Dendritic cell treated with granulocyte-macrophage colony-stimulating factor and Interleukin-4, amounts not matched to agents 40 ng/mL and 50 ng/mL, for 4 days (primary cell): ENCODE measurements around the gene IRF2.
"Not testable (repeated sequence)": the region's sequence is repeated elsewhere in the genome, so short reads cannot be mapped to it uniquely, and the experiment has no call there.

Experiments used
- H3K27ac Mint-ChIP-seq: one replicate; pipeline ENCODE4 v1.8.0; 2022; ENCODE audit warnings: mild to moderate bottlenecking, mixed read lengths
- H3K27me3 Mint-ChIP-seq: one replicate; pipeline ENCODE4 v1.8.0; 2022; ENCODE audit warnings: mild to moderate bottlenecking, mixed read lengths
- H3K36me3 Mint-ChIP-seq: one replicate; pipeline ENCODE4 v1.8.0; 2022; ENCODE audit warnings: low read depth, mixed read lengths
- H3K4me1 Mint-ChIP-seq: one replicate; pipeline ENCODE4 v1.8.0; 2022; ENCODE audit warnings: low read depth, mixed read lengths
- H3K4me3 Mint-ChIP-seq: one replicate; pipeline ENCODE4 v1.8.0; 2022; ENCODE audit warnings: mild to moderate bottlenecking, moderate library complexity, mixed read lengths
- H3K9me3 Mint-ChIP-seq: one replicate; pipeline ENCODE4 v1.8.0; 2022; ENCODE audit warnings: mixed read lengths
- intact Hi-C: fragments of 100-400 bp; cut with micrococcal nuclease; formaldehyde crosslinking; loops from one replicate; pipeline ENCODE4 v1.15.0; 2022

The IRF2 gene

GRCh38 chr4:184384056-184384809, 90.1 kb downstream of the IRF2 start:
- Mint-ChIP-seq H3K36me3 (peaks cover 57% of the 10 kb centered on the region), H3K27me3 (no peaks in the 10 kb centered on the region), H3K27ac (peak overlapping the region; percentile 43), H3K4me1 (peaks cover 53% of the 10 kb centered on the region), H3K9me3 (peaks cover 9% of the 10 kb centered on the region), H3K4me3 (no peak overlapping the region)
- intact Hi-C loops: no loop called here

GRCh38 chr4:184383497-184384055, 90.8 kb downstream of the IRF2 start:
- no peak overlapping the region for H3K4me3 Mint-ChIP-seq
- H3K4me1 Mint-ChIP-seq: peaks cover 53% of the 10 kb centered on the region
- intact Hi-C loops: no loop called here
- no peak overlapping the region for H3K27ac Mint-ChIP-seq
- H3K36me3 Mint-ChIP-seq: peaks cover 51% of the 10 kb centered on the region
- no peaks in the 10 kb centered on the region for H3K27me3 Mint-ChIP-seq
- peaks cover 9% of the 10 kb centered on the region for H3K9me3 Mint-ChIP-seq

- Mint-ChIP-seq H3K4me1 (peaks cover 58% of the 10 kb centered on the region), H3K27ac (no peak overlapping the region), H3K4me3 (no peak overlapping the region), H3K36me3 (peaks cover 38% of the 10 kb centered on the region), H3K9me3 (peaks cover 11% of the 10 kb centered on the region), H3K27me3 (no peaks in the 10 kb centered on the region)
- intact Hi-C loops: no loop called here
Measured at GRCh38 chr4:184382189-184382846, 92.0 kb downstream of the IRF2 start.

- peaks cover 42% of the 10 kb centered on the region for H3K4me1 Mint-ChIP-seq
- no peak overlapping the region for H3K27ac Mint-ChIP-seq
- H3K9me3 Mint-ChIP-seq: peaks cover 27% of the 10 kb centered on the region
- H3K36me3 Mint-ChIP-seq: peaks cover 37% of the 10 kb centered on the region
- intact Hi-C loops: no loop called here
- no peak overlapping the region for H3K4me3 Mint-ChIP-seq
- H3K27me3 Mint-ChIP-seq: no peaks in the 10 kb centered on the region
Measured at GRCh38 chr4:184380707-184381106, 93.6 kb downstream of the IRF2 start.

GRCh38 chr4:184380214-184380613, 94.1 kb downstream of the IRF2 start:
- H3K4me1 Mint-ChIP-seq: peaks cover 37% of the 10 kb centered on the region
- intact Hi-C loops, H3K27ac Mint-ChIP-seq, H3K4me3 Mint-ChIP-seq, H3K27me3 Mint-ChIP-seq: not testable (repeated sequence)
- peaks cover 32% of the 10 kb centered on the region for H3K9me3 Mint-ChIP-seq
- H3K36me3 Mint-ChIP-seq: peaks cover 42% of the 10 kb centered on the region

- H3K27me3 Mint-ChIP-seq: no peaks in the 10 kb centered on the region
- no peak overlapping the region for H3K4me3 Mint-ChIP-seq
- peaks cover 40% of the 10 kb centered on the region for H3K36me3 Mint-ChIP-seq
- H3K9me3 Mint-ChIP-seq: peaks cover 35% of the 10 kb centered on the region
- no peak overlapping the region for H3K27ac Mint-ChIP-seq
- intact Hi-C loops: no loop called here
- peaks cover 8% of the 10 kb centered on the region for H3K4me1 Mint-ChIP-seq
Measured at GRCh38 chr4:184376923-184377322, 97.4 kb downstream of the IRF2 start.

GRCh38 chr4:184376126-184376838, 98.1 kb downstream of the IRF2 start:
- Mint-ChIP-seq H3K4me3 (no peak overlapping the region), H3K9me3 (peaks cover 35% of the 10 kb centered on the region), H3K4me1 (peaks cover 9% of the 10 kb centered on the region), H3K36me3 (peaks cover 33% of the 10 kb centered on the region), H3K27me3 (no peaks in the 10 kb centered on the region), H3K27ac (no peak overlapping the region)
- intact Hi-C loops: no loop called here

GRCh38 chr4:184375623-184376022, 98.7 kb downstream of the IRF2 start:
- peaks cover 11% of the 10 kb centered on the region for H3K4me1 Mint-ChIP-seq
- H3K27ac Mint-ChIP-seq, H3K27me3 Mint-ChIP-seq, intact Hi-C loops, H3K4me3 Mint-ChIP-seq: not testable (repeated sequence)
- peaks cover 28% of the 10 kb centered on the region for H3K36me3 Mint-ChIP-seq
- peaks cover 31% of the 10 kb centered on the region for H3K9me3 Mint-ChIP-seq

GRCh38 chr4:184375027-184375426, 99.3 kb downstream of the IRF2 start:
- peaks cover 22% of the 10 kb centered on the region for H3K36me3 Mint-ChIP-seq
- no peaks in the 10 kb centered on the region for H3K27me3 Mint-ChIP-seq
- no peak overlapping the region for H3K27ac Mint-ChIP-seq
- H3K4me1 Mint-ChIP-seq: peaks cover 11% of the 10 kb centered on the region
- H3K9me3 Mint-ChIP-seq: peaks cover 26% of the 10 kb centered on the region
- no peak overlapping the region for H3K4me3 Mint-ChIP-seq
- intact Hi-C loops: no loop called here

GRCh38 chr4:184373886-184374405, 100.4 kb downstream of the IRF2 start:
- intact Hi-C loops: no loop called here
- no peaks in the 10 kb centered on the region for H3K27me3 Mint-ChIP-seq
- H3K9me3 Mint-ChIP-seq: peaks cover 26% of the 10 kb centered on the region
- peaks cover 22% of the 10 kb centered on the region for H3K36me3 Mint-ChIP-seq
- peaks cover 11% of the 10 kb centered on the region for H3K4me1 Mint-ChIP-seq
- H3K27ac Mint-ChIP-seq: no peak overlapping the region
- no peak overlapping the region for H3K4me3 Mint-ChIP-seq

- H3K27me3 Mint-ChIP-seq: no peaks in the 10 kb centered on the region
- no peak overlapping the region for H3K4me3 Mint-ChIP-seq
- H3K9me3 Mint-ChIP-seq: peaks cover 15% of the 10 kb centered on the region
- peak overlapping the region; percentile 16 for H3K27ac Mint-ChIP-seq
- H3K36me3 Mint-ChIP-seq: peaks cover 13% of the 10 kb centered on the region
- intact Hi-C loops: no loop called here
- H3K4me1 Mint-ChIP-seq: peaks cover 6% of the 10 kb centered on the region
Measured at GRCh38 chr4:184371390-184371787, 103.0 kb downstream of the IRF2 start.

GRCh38 chr4:184370711-184371389, 103.5 kb downstream of the IRF2 start:
- peaks cover 10% of the 10 kb centered on the region for H3K9me3 Mint-ChIP-seq
- peak overlapping the region; percentile 16 for H3K27ac Mint-ChIP-seq
- peaks cover 8% of the 10 kb centered on the region for H3K36me3 Mint-ChIP-seq
- H3K4me3 Mint-ChIP-seq: no peak overlapping the region
- peaks cover 6% of the 10 kb centered on the region for H3K4me1 Mint-ChIP-seq
- no peaks in the 10 kb centered on the region for H3K27me3 Mint-ChIP-seq
- intact Hi-C loops: no loop called here

GRCh38 chr4:184369871-184370270, 104.5 kb downstream of the IRF2 start:
- intact Hi-C loops: no loop called here
- Mint-ChIP-seq H3K36me3 (no peaks in the 10 kb centered on the region), H3K27me3 (no peaks in the 10 kb centered on the region), H3K9me3 (peaks cover under 1% of the 10 kb centered on the region), H3K4me1 (peaks cover 6% of the 10 kb centered on the region), H3K27ac (no peak overlapping the region), H3K4me3 (no peak overlapping the region)
